K562 (cell line): ENCODE results near the gene NELFE. TPM values are rescaled to one million over a fixed set of nuclear protein-coding genes. Genes with fewer than 3 reads are reported as not detected.

Experiments
- BMI1 ChIP-seq: fragments of 150-350 bp; IDR thresholded peaks from 2 replicates; pipeline ENCODE4 v1.6.1; 2014; ENCODE audit warnings: low read length
- CHCHD3 ChIP-seq: fragments of 250-450 bp; sonication (Bioruptor Pico); IDR thresholded peaks from 2 replicates; pipeline ENCODE4 v2.1.2; 2022; ENCODE audit warnings: mild to moderate bottlenecking
- CHD7 ChIP-seq: fragments of 200-600 bp; sonication (generic); IDR thresholded peaks from one replicate; pipeline ENCODE4 v1.6.1; 2012; ENCODE audit warnings: mild to moderate bottlenecking, low read depth, low read length, inconsistent platforms
- KAT2B ChIP-seq: IDR thresholded peaks from one replicate; pipeline ENCODE4 v1.6.1; 2012; ENCODE audit warnings: low read depth, mild to moderate bottlenecking, control low read depth, inconsistent platforms, low read length, moderate library complexity
- RBBP5 ChIP-seq: fragments of 200-600 bp; sonication (generic); IDR thresholded peaks from 2 replicates; pipeline ENCODE4 v1.6.1; 2012; ENCODE audit warnings: borderline replicate concordance, mild to moderate bottlenecking, low read length, control low read depth, inconsistent platforms; ENCODE audit not compliant: insufficient read depth, poor library complexity, severe bottlenecking
- RREB1 ChIP-seq: fragments of 250-450 bp; sonication (Bioruptor Pico); IDR thresholded peaks from 2 replicates; pipeline ENCODE4 v1.4.0; 2020
- ZNF282 ChIP-seq: sonication (generic); formaldehyde crosslinking; IDR thresholded peaks from 2 replicates; pipeline ENCODE4 v1.8.1; 2023; ENCODE audit warnings: missing genetic modification reagents
- polyA plus RNA-seq, 8 experiments: library from polyadenylated mRNA; depleted of rRNA in 4 of 8; stranded (reverse) in 5 of 8; unstranded in 3 of 8; fragments of >200 nt; fragmentation: Nextera tagmentation in 2 of 8; fragmentation: Illumina TruSeq in 1 of 8; extraction: Ambion mirVana in 2 of 8; extraction: Trizol in 1 of 8; gene quantifications; 2 replicates each; pipeline versions ENCODE4 v1.2.1 to v1.2.3, GENCODE V29; 2011 to 2014; ENCODE audit warnings: inconsistent platforms in 1 of 8, missing spikeins in 1 of 8
- total RNA-seq, 7 experiments: library from RNA; depleted of rRNA in 6 of 7; stranded (reverse); fragments of >200 nt in 6 of 7; fragmentation: Illumina TruSeq in 2 of 7; extraction: Trizol in 2 of 7; gene quantifications; 2 replicates each; pipeline versions ENCODE4 v1.2.1 to v1.2.3, GENCODE V29; 2011 to 2021; ENCODE audit warnings: low replicate concordance in 1 of 7

The NELFE gene
- total and polyA plus RNA-seq, 9 of the 15 experiments (the other 6 are each of a cell fraction or from before 2014, with no cell fraction given): 15.2 to 157 (median 91.5) TPM

- peak; percentile 99 for TF ChIP-seq RREB1 (CRISPR knock-in tag)
- no peak for TF ChIP-seq KAT2B
- no peak for TF ChIP-seq BMI1
- TF ChIP-seq CHCHD3: no peak
- TF ChIP-seq RBBP5: peak; percentile 69
- TF ChIP-seq CHD7: no peak
- TF ChIP-seq ZNF282: no peak
Measured at GRCh38 chr6:31958741-31959739, at the start of gene NELFE, which contains the start of gene SKIC2 (continued).
